Sigmoid colon (tissue), 4 donors: ENCODE data around the gene ALG12.

Experiments
- EP300 ChIP-seq, 4 donors: sonication (generic); formaldehyde crosslinking; IDR thresholded peaks; one replicate each; pipeline ENCODE4 v1.6.1; 2017; ENCODE audit warnings: antibody characterized with exemption in 4 of 4
- POLR2A ChIP-seq, 2 donors: fragments of 450-650 bp; IDR thresholded peaks; one replicate each; pipeline ENCODE4 v1.6.1; 2016; ENCODE audit warnings: antibody characterized with exemption in 2 of 2, mild to moderate bottlenecking in 2 of 2, moderate library complexity in 2 of 2
- TF ChIP-seq, protein P1 (sequence below), 4 experiments: fragments of 450-650 bp in 3 of 4; fragments of 200-600 bp in 1 of 4; IDR thresholded peaks; one replicate each; pipeline ENCODE4 v1.5.1; 2016 to 2019; ENCODE audit warnings: antibody characterized with exemption in 4 of 4, mild to moderate bottlenecking in 3 of 4, moderate library complexity in 2 of 4

DNA sequence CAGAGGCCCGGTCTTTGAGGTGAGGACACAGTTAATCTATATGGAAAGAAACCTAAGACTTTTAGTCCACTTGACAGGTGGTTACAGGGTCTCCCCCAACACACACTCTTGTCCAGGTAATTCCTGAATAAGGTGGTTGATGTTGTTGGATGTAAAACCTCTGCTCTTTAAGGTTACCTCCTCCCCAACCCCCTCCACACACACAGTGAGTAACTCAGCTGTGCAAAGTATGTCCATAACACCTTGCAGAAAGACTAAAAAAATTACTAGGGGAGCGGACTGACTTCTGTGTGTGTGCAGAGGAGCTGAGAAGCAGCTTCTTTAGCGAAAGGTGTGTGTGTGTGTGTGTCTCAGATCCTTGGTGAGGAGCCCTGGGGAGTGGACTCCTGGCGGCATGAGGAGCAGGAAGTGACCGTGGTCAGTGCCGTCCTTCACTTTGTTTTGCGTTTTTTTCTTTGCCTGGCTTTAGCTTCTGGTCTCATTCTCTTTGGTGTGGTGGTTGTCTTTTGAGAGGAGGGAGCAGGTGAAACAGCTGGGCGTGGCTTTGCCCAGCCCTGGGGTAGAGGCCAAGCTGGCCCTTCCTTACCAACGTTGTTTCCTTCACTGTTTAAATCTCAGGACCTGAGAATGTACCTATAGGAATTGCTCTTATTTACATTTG is 62.9 kb downstream of the ALG12 start:
- TF ChIP-seq POLR2A (IDR thresholded peaks at IDR 0.05) (no peak), EP300 (IDR thresholded peaks at IDR 0.05) (no peak)
- TF ChIP-seq, protein P1, sequence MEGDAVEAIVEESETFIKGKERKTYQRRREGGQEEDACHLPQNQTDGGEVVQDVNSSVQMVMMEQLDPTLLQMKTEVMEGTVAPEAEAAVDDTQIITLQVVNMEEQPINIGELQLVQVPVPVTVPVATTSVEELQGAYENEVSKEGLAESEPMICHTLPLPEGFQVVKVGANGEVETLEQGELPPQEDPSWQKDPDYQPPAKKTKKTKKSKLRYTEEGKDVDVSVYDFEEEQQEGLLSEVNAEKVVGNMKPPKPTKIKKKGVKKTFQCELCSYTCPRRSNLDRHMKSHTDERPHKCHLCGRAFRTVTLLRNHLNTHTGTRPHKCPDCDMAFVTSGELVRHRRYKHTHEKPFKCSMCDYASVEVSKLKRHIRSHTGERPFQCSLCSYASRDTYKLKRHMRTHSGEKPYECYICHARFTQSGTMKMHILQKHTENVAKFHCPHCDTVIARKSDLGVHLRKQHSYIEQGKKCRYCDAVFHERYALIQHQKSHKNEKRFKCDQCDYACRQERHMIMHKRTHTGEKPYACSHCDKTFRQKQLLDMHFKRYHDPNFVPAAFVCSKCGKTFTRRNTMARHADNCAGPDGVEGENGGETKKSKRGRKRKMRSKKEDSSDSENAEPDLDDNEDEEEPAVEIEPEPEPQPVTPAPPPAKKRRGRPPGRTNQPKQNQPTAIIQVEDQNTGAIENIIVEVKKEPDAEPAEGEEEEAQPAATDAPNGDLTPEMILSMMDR (IDR thresholded peaks at IDR 0.05), result no peak
